Stimulated activated CD8-positive, alpha-beta memory T cell treated with anti-CD3 and anti-CD28 coated beads, Interleukin-7, amount 100 ng/mL, for 48 hours (primary cell): ENCODE results near the gene CEP112.

Experiments
- DNase-seq, 2 donors: peaks; one replicate each; pipeline ENCODE4 v3.0.0-alpha.2; 2020; ENCODE audit warnings: low read depth in 1 of 2; ENCODE audit errors: extremely low read depth in 1 of 2

CEP112 gene

DNA sequence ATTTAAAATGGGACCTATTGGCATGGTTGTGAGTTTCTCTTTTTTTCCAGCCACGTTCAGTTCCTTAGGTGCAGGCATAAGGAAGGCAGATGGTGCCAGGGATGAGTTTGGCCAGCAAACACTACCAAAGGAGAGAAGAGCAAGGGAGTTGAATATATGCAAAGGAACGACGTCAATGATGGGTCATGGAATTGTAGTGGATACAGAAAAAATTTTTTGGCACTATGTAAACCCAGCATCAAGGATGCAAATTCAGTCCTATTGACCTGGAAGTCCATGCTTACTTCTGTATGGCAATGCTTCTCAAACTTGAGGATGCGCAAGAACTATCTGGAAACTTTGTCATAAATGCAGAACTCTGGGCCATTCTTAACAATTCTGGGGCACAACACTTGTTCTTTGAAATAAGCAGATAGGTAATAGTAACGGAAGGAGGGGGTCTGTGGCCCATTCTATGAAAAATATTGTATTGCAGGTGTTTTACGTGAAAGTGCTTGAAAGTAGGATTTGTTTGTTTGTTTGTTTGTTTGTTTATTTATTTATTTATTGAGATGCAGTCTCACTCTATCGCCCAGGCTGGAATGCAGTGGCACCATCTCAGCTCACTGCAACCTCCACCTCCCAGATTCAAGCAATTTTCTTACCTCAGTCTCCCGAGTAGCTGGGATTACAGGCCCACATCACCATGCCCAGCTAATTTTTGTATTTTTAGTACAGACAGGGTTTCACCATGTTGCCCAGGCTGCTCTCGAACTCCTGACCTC lies 19.3 kb upstream of the CEP112 start:
- no peak for DNase-seq

- DNase-seq: no peak
Measured at GRCh38 chr17:66210208-66210574, 18.3 kb upstream of the CEP112 start.

DNA sequence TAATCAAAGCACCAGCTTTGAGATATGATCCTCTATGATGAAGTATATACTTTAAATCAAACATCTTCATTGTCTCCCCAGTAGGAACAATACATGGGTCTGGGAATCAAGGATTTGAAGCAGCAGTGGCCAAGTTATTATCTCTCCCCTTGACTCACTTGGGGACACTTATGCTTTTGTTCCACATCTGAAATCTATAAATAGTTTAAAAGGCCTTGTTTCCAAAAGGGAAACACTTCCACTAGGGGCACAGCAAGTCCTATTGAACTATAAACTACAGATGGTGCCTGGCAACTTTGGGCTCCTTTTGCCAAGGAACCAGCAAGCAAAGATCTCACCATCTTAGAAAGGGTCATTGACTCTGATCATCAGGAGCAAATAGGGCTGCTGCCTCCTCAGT lies 16.0 kb upstream of the CEP112 start:
- no peak for DNase-seq

- DNase-seq: no peak
Measured at GRCh38 chr17:66203274-66204015, 11.5 kb upstream of the CEP112 start.

- peak in 1 of 2 donors; percentile 32 for DNase-seq
Measured at GRCh38 chr17:66200685-66201092, 8.8 kb upstream of the CEP112 start.

GRCh38 chr17:66198242-66198641 lies 6.3 kb upstream of the CEP112 start:
- no peak for DNase-seq

DNA sequence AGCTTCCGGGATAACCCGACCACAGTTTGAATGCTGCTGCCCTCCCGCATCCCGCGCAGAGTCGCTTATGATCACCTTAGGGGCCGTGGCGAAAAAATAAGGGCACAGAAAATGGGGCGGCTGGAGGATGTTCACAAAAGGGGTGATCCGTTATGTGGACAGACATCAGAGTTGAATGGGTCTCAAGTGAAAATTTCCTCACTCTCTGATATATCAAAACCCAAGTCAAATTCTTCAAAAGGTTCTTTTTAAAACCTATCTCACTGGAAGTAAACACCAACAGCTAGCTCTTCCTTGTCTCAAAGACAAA lies 400 bp upstream of the CEP112 start:
- DNase-seq: no peak

DNA sequence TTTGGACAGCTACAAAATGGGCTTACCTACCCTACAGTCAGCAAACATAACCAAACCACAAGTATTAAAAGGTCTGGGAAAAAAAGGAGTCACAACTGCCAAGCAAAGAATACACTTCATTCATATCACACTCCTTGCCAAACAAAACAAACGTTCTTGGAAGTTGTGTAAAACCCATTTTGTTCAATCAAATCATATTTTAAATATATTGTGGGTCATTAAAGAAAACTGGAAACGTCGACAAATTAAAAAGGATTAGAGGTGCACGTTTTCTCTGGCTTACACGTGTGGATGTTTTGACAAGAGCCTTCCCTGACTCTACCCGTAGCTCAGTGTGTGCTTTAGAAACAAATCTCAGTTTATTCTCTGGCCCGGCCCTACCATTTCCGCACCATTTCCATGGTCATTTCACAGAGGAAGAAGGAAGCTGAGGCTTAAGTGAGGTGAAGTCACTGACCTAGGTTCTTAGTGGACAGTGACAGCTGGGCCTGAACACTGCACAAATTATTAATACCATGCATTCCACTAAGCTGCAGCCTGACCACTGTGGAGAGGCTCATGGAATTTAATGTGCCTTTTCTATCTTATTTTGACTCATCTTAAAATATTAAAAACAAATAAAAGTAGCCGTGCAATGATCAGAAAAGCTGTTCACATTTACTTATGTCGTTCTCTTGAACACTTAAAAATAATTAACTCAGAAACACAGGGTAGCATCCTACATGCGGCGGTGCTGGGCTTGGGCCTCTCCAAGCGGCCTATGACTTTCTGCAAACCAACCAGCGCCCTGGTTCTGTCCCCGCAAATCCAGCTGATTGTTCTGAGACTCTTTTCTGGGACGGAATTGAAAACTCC lies 968 bp downstream of the CEP112 start:
- no peak for DNase-seq

GRCh38 chr17:66187718-66188117 lies 4.2 kb downstream of the CEP112 start:
- DNase-seq: no peak

DNA sequence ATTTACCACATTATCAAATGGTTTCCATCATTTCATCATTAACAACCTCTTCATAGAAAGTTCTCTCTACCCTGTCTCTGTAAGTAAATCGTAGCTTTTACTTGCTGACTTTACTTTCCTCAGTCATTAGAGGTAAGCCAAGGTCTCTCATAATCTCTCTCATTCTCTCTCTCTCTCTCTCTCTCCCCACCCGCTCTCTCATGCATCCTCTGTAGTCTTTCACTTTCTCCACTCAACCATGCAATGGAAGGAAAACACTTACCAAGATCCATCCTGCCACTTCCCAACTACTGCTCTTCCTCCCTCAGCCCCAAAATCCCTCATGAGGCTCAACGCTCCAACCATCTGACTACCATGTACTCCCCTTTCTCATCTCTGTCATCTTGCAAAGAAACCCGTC lies 6.1 kb downstream of the CEP112 start:
- no peak for DNase-seq

DNA sequence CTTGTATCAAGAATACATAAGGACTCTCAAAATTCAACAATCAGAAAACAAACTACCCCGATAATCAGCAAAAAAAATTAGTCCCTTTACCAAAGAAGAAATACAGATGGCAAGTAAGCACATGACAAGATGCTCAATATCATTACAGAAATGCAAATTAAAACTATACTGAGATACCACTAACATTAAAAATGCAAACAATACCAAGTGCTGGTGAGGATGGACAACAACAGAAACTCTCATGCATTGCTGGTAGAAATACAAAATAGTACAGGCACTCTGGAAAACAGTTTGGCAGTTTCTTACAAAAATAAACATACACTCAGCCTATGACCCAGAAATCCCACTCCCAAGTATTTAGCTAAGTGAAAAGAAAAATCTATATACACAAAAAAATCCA lies 7.5 kb downstream of the CEP112 start:
- DNase-seq: no peak

- no peak for DNase-seq
Measured at GRCh38 chr17:66183529-66183928, 8.4 kb downstream of the CEP112 start.

DNA sequence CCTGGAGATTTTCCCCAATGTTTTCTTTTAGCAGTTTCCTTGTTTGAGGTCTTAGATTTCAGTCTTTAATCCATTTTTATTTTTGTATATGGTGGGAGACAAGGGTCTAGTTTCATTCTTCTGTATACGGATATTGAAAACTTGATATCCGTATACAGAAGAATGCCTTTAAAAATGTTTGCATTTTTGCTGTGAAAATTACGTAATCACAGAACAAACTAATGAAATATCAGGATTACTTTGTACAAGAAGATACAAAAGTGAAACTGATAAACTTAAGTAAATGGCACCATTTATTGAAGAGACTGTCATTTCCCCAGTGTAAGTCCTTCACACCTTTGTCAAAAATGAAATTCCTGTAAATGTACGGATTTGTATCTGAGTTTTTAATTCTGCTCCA lies 13.3 kb downstream of the CEP112 start:
- no peak for DNase-seq

GRCh38 chr17:66177048-66177447 lies 14.9 kb downstream of the CEP112 start:
- DNase-seq: no peak

GRCh38 chr17:66175892-66176291 lies 16.0 kb downstream of the CEP112 start:
- DNase-seq: no peak

- DNase-seq: no peak
Measured at GRCh38 chr17:66172691-66173223, 19.2 kb downstream of the CEP112 start.

GRCh38 chr17:66172144-66172543 lies 19.8 kb downstream of the CEP112 start:
- no peak for DNase-seq

DNA sequence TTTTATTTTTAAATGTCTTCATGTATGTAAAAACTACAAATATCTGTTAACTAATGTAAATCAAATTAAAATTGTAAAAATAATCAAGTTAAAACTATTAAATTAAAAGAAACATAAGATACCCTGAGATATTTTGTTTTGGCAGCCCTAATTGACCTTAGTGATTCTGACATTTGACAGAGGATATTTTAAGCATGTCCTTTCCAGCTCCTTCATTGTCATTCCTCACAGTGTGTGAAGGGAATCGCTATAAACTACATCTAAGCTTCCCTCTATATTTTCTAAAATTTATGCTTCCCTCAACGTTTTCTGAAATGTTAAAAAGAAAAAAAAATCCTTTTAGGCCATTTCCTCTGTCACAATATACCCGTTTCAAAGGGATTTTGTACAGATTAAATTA lies 20.2 kb downstream of the CEP112 start:
- no peak for DNase-seq

- no peak for DNase-seq
Measured at GRCh38 chr17:66171172-66171571, 20.8 kb downstream of the CEP112 start.

GRCh38 chr17:66169839-66170238 lies 22.1 kb downstream of the CEP112 start:
- no peak for DNase-seq

GRCh38 chr17:66167189-66167815 lies 24.6 kb downstream of the CEP112 start:
- no peak for DNase-seq
